Activated naive CD8-positive, alpha-beta T cell treated with anti-CD3 and anti-CD28 coated beads for 36 hours (primary cell): ENCODE measurements around the gene FOS. TPM values are rescaled to one million over a fixed set of nuclear protein-coding genes. Genes with fewer than 3 reads are reported as not detected.

Source experiments
- DNase-seq: peaks from one replicate; pipeline ENCODE4 v3.0.0; 2021
- H3K27ac Mint-ChIP-seq: one replicate; pipeline ENCODE4 v1.8.0; 2022; ENCODE audit warnings: mild to moderate bottlenecking, moderate library complexity, mixed read lengths
- H3K27me3 Mint-ChIP-seq: one replicate; pipeline ENCODE4 v1.8.0; 2022; ENCODE audit warnings: mild to moderate bottlenecking, mixed read lengths
- H3K36me3 Mint-ChIP-seq: one replicate; pipeline ENCODE4 v1.8.0; 2021; ENCODE audit warnings: mild to moderate bottlenecking, mixed read lengths
- H3K4me1 Mint-ChIP-seq: one replicate; pipeline ENCODE4 v1.8.0; 2021; ENCODE audit warnings: mixed read lengths
- H3K4me3 Mint-ChIP-seq: one replicate; pipeline ENCODE4 v1.8.0; 2022; ENCODE audit warnings: mild to moderate bottlenecking, moderate library complexity, mixed read lengths
- H3K9me3 Mint-ChIP-seq: one replicate; pipeline ENCODE4 v1.8.0; 2022; ENCODE audit warnings: mixed read lengths
- total RNA-seq, 2 experiments: library from RNA; stranded (reverse); gene quantifications; one replicate each; pipeline ENCODE4 v1.2.3, GENCODE V29; 2021

FOS gene
- total RNA-seq, 2 experiments from 2014 or later: 19.5 to 20.0 TPM

DNA sequence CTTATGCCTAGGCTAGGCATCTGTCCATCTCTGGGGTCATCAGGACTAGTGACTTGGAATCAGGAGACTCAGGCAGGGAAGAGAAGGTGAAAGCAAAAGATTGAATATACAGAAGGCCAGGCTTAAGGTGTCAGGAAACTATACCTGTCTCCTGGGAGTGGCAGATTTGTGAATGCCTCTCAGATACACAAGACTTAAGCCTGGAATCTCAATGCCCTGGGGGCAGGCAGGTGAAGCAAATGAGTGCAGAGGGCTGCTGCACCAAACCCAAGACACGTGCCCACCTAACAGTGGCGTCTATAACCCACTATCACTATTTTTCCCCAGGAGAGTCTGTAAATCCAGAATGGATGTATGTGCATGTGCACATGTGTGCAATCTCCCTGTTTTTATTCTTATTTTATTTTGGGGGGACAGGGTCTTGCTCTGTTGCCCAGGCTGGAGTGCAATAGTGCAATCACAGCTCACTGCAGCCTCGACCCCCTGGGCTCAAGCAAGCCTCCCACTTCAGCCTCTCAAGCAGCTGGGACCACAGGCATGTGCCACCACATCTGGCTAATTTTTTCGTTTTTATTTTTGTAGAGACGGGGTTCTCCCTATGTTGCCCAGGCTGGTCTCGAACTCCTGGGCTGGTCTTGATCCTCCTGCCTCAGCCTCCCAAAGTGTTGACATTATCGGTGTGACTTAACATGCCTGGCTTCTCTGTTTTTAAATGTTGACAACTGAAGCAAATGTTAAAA is 31.9 kb upstream of the FOS start:
- H3K4me3 Mint-ChIP-seq: no peak overlapping the region
- DNase-seq: no peak
- no peaks in the 10 kb centered on the region for H3K27me3 Mint-ChIP-seq
- H3K27ac Mint-ChIP-seq: peak overlapping the region; percentile 74
- no peaks in the 10 kb centered on the region for H3K9me3 Mint-ChIP-seq
- H3K36me3 Mint-ChIP-seq: no peaks in the 10 kb centered on the region
- H3K4me1 Mint-ChIP-seq: peaks cover 46% of the 10 kb centered on the region

DNA sequence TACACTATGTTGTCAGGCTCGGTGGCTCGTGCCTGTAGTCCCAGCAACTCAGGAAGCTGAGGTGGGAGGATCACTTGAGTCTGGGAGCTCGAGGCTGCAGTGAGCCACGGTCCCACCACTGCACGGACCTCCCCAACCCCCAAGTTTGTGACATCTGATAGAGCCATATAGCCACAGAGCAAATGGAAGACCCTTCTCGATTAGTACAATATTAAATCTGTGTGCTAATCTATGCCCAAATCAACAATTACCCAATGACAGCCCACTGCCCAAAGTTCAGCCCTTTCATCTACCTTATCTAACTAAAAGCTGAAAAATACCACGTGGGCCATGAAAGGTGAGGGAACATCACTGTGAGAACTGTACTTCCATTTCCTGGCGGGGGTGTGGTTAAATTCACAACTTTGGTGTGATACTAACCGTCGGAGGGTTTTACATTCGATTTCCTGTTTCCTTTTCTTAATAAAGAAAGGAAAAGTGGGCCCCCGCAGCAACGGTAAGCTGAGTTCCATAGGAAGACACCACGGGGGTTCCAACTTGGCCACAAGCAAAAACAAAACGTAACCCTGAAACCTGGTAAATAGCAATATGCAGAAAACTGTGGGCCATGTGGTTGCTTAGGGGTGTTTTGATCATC is 31.2 kb upstream of the FOS start:
- Mint-ChIP-seq H3K4me1 (peaks cover 50% of the 10 kb centered on the region), H3K4me3 (peak overlapping the region; percentile 56), H3K9me3 (no peaks in the 10 kb centered on the region), H3K27me3 (no peaks in the 10 kb centered on the region), H3K36me3 (no peaks in the 10 kb centered on the region), H3K27ac (peak overlapping the region; percentile 74)
- DNase-seq: peak; percentile 79

DNA sequence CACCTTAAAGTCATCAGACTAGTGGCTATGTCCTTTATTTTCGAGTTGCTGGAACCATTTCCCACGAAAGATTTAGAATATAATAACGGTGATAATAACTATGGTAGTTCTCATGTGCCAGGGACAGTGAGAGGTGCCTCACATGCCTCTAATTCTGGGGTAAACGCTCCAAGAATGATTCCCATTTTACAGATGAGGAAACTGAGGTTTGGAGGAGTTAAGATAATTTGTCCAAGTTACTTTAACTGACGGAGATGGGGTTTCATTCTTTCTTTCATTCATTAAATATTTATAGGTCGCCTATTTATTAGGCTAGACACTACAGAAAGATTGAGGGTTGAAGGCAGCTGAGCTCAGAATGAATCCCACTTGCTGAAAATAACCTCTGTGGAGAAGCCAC is 30.7 kb upstream of the FOS start:
- H3K4me1 Mint-ChIP-seq: peaks cover 50% of the 10 kb centered on the region
- peak overlapping the region; percentile 56 for H3K4me3 Mint-ChIP-seq
- H3K27me3 Mint-ChIP-seq: no peaks in the 10 kb centered on the region
- H3K36me3 Mint-ChIP-seq: no peaks in the 10 kb centered on the region
- no peaks in the 10 kb centered on the region for H3K9me3 Mint-ChIP-seq
- no peak for DNase-seq
- H3K27ac Mint-ChIP-seq: peak overlapping the region; percentile 74

DNA sequence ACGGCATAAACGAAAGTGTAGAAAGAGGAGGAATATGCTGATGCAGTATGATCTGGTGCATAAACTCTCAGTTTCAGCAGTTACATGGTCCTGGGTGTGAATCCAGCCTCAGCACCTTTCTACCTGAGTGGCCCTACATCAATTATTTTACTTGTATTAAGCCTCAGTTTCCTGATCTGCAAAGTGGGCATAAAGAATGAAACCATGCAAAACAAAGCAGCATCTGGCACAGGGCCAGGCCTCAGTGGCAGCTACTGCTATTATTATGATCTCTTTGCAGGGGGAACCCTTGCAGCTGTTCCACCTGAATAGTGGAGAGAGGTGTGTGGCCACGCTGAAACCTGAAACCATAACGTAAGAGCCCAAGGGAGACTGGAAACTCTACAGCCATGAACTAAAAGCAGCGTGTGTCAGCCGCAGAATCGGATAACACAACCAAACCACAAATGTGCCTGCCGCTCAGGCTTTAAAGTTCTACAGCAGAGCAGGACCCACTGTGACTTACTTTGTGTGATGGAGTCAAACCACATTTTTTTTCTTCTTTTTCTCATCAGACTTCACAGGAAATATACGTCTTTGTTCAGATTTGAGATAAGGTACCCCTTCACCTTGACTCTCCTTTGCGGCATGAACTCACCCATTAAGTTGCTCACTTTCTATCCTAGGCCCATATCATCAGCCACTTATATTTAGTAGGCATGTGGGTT is 29.2 kb upstream of the FOS start:
- Mint-ChIP-seq H3K27me3 (peaks cover 4% of the 10 kb centered on the region), H3K4me3 (peak overlapping the region; percentile 47), H3K9me3 (no peaks in the 10 kb centered on the region), H3K36me3 (no peaks in the 10 kb centered on the region), H3K4me1 (peaks cover 50% of the 10 kb centered on the region), H3K27ac (peak overlapping the region; percentile 83)
- DNase-seq: peak; percentile 85

DNA sequence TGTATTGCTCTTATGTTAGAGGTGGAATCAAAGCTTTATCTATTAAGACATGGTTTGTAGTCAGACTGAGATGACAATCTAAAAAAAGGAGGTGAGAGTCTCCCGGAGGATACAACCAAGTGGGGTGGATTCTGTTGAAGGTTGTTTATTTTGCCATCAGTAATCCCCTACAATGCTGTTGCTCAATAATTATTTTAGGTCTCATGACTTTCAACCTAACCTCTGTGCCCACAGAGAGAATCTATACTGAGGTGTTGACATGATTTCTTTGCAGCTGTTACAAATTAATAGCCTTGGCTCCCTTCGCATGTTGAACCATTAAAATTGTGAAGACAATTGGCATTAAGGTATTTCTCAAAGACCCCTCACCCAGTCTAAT is 28.7 kb upstream of the FOS start:
- Mint-ChIP-seq H3K36me3 (no peaks in the 10 kb centered on the region), H3K4me1 (peaks cover 50% of the 10 kb centered on the region), H3K27me3 (peaks cover 7% of the 10 kb centered on the region), H3K4me3 (no peak overlapping the region), H3K27ac (peak overlapping the region; percentile 83), H3K9me3 (no peaks in the 10 kb centered on the region)
- no peak for DNase-seq

DNA sequence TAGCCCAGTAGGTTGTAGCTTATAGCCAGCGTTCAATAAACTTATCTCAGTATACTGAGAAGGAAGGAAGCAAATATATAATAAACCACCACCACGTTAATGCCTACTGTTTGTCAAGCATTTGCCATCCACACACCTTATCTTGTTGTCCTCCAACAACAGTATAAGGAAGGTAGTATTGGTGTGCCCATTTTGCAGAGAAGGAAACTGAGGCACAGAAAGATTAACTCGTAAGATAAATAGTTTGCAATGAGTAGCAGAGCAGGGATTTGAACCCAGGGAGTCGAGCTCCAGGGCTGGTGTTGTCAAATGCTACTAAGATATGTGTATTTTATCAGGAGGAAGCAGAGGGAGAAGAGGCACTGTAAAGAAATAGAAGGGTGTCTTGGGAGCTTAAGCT is 27.8 kb upstream of the FOS start:
- no peak for DNase-seq
- H3K9me3 Mint-ChIP-seq: no peaks in the 10 kb centered on the region
- no peaks in the 10 kb centered on the region for H3K36me3 Mint-ChIP-seq
- no peak overlapping the region for H3K27ac Mint-ChIP-seq
- peaks cover 50% of the 10 kb centered on the region for H3K4me1 Mint-ChIP-seq
- no peak overlapping the region for H3K4me3 Mint-ChIP-seq
- H3K27me3 Mint-ChIP-seq: peaks cover 8% of the 10 kb centered on the region

DNA sequence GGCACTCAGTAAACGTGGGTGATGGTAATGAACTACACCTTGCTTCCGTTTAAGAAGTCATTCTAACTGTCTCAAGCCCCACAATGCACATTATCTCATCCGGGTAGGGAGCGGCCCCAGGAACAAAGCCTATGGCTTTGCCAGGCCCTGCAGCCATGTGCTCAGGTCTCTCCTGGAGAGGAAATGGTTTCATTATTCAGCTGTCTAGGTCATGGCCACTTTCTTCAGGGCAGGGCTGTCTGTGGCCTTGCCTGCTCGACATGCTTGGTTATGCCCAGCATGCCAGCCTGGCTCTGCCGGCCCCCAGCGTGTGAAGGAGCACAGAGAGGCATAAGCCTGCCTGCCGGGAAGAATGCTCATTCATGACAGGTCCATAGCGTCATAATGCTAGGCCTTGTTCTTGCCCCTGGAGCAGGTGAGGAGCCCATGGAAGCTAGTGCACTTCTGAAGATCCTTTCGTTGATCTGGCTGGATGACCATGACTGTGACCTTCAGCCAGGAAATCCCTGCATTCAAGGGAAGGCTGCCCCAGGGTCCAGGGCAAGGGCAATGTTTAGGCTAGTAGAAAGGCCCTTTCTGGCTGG is 26.3 kb upstream of the FOS start:
- Mint-ChIP-seq H3K27me3 (peaks cover 8% of the 10 kb centered on the region), H3K9me3 (no peaks in the 10 kb centered on the region), H3K4me3 (no peak overlapping the region), H3K4me1 (peaks cover 42% of the 10 kb centered on the region), H3K36me3 (no peaks in the 10 kb centered on the region), H3K27ac (no peak overlapping the region)
- DNase-seq: no peak

DNA sequence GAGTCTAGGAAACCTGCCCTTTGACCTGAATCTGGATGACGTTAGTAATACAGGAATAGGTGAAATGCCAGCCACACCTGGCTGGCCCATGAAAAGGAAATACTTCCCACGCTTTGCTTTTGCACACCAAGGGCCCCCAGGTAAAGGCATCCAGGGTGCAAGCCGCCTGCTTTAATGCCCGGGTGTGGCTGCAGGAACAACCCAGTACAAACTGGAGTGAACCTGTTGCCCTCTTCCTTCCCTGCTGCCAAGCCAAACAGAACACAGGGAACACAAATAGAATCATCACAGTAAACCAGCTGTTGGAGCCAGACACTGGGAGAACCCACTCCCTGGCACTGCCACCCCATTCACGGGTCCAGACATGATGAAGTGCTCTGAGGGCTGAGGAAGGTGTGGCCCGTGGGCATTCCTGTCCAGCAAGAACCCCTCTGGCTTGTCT is 24.2 kb upstream of the FOS start:
- no peak for DNase-seq
- Mint-ChIP-seq H3K27ac (no peak overlapping the region), H3K27me3 (peaks cover 8% of the 10 kb centered on the region), H3K4me3 (no peak overlapping the region), H3K9me3 (no peaks in the 10 kb centered on the region), H3K36me3 (no peaks in the 10 kb centered on the region), H3K4me1 (peaks cover 37% of the 10 kb centered on the region)

DNA sequence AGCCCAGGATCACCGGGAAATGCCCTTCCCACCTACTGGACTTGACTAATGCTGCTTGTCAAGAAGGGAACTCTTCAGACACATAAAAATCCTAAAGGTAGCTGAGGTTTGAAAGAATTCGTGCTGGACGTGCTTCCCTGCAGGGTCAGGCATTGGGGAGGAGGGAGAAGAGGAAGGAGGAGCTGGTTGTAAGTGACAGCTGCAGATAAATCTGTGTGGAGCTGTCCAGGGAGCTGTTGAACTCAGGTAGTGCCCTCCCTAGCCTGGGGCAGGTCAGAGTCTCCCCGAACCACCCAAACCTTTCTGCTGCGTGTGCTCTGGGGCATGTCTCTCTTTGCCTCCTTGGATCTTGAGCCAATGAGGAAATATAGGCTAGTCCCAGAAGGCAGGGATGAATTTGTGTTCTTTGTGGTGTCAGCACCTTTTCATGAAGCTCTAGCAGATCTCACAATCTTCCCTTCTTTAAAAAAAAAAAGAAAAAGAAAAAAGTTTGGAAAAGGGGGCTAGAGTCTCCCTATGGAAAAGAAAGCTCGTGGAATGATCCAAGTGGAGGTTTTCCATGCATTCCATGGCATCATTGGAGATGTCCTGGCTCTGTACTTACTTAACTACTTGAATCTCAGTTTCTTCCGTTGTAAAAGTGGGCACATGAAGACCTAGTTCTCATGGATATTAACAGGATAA is 23.6 kb upstream of the FOS start:
- Mint-ChIP-seq H3K27me3 (peaks cover 8% of the 10 kb centered on the region), H3K4me1 (peaks cover 36% of the 10 kb centered on the region), H3K36me3 (no peaks in the 10 kb centered on the region), H3K27ac (no peak overlapping the region), H3K9me3 (no peaks in the 10 kb centered on the region), H3K4me3 (no peak overlapping the region)
- no peak for DNase-seq

DNA sequence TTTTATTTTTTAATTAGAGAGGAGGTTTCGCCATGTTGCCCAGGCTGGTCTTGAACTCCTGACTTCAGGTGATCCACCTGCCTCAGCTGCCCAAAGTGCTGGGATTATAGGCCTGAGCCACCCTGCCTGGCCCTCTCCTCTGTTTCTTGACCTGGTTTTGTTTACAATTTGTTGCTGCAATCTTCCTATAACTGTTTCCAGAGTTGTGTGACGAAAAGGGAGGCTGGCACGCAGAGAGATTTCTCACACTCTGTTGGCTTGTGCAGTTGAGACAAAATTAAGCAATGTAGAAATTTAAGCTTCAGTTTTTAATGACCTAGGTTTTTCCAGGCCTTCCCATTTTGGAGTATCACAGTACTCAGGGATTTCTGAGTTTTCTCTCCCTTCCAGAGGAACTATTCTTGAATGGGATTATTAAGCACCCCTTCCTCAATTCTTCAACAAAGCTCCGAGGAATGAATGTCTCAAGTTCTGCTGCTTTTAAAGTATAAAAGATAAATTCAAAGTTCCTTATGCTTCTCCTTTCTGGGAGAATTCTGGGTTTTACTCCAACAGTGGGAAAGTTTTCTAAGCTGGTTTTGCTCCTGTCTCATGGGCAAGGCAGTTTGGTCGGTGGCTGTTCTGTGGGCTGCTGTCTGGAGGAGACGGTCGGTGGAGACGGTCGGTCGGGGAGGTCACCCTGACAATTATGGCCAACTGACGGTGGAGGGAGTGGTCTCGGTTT is 20.4 kb upstream of the FOS start:
- H3K9me3 Mint-ChIP-seq: no peaks in the 10 kb centered on the region
- no peak for DNase-seq
- H3K27me3 Mint-ChIP-seq: peaks cover 8% of the 10 kb centered on the region
- peak overlapping the region; percentile 71 for H3K27ac Mint-ChIP-seq
- H3K4me3 Mint-ChIP-seq: peak overlapping the region; percentile 64
- peaks cover 23% of the 10 kb centered on the region for H3K4me1 Mint-ChIP-seq
- H3K36me3 Mint-ChIP-seq: no peaks in the 10 kb centered on the region

DNA sequence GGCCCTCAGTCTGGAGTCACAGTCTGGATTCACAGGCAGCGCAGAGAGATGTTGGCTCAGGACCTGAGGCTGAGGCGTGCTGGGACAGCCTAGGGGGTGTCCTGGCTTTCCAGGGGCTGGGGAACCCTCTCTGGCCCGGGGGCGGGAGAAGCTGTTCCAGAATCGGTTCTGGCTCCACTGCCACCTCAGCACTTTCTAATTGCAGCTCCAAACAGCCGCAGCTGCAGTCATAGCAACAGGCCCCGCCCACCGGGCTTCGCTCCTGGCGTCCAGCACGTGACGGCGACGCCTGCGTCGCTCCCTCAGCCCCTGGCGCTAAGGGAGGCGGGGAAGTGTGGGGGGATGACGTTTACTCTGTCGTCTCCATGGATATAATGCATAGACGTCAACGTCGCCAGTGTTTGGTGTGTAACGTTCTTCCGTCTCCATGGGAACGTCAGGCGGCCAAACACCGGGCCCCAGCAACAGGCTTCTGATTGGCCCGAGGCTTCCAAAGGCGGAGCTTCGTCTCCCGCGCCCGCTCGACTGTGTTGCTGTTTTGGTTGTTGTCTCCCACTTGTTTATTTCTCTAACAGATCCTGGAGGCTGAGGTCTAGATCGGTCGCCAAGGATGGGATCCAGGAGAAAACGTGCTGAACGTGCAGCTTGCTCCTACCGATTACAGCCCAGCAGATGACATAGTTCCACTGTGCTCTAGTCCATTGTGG is 19.7 kb upstream of the FOS start:
- peak; percentile 99 for DNase-seq
- H3K36me3 Mint-ChIP-seq: no peaks in the 10 kb centered on the region
- H3K27ac Mint-ChIP-seq: peak overlapping the region; percentile 94
- peaks cover 7% of the 10 kb centered on the region for H3K27me3 Mint-ChIP-seq
- H3K9me3 Mint-ChIP-seq: no peaks in the 10 kb centered on the region
- H3K4me1 Mint-ChIP-seq: peaks cover 23% of the 10 kb centered on the region
- H3K4me3 Mint-ChIP-seq: peak overlapping the region; percentile 84

DNA sequence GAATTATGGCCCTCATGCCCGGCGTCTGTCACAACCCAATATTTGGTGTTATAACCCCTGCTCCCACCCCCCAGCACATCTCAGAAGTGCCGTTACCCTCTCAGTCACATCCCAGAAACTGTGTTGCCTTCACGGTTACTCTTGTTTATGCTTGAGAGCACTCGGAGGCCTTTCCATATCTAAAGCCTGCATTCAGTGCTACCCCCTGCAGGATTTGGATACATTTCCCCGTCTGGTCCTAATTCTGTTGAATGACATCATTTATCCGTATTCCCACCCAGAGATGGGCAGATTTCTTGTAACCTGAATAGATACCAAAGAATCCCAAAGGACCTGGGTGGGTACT is 19.1 kb upstream of the FOS start:
- no peak for DNase-seq
- H3K4me3 Mint-ChIP-seq: peak overlapping the region; percentile 84
- peak overlapping the region; percentile 94 for H3K27ac Mint-ChIP-seq
- no peaks in the 10 kb centered on the region for H3K36me3 Mint-ChIP-seq
- H3K4me1 Mint-ChIP-seq: peaks cover 23% of the 10 kb centered on the region
- H3K9me3 Mint-ChIP-seq: no peaks in the 10 kb centered on the region
- peaks cover 4% of the 10 kb centered on the region for H3K27me3 Mint-ChIP-seq

DNA sequence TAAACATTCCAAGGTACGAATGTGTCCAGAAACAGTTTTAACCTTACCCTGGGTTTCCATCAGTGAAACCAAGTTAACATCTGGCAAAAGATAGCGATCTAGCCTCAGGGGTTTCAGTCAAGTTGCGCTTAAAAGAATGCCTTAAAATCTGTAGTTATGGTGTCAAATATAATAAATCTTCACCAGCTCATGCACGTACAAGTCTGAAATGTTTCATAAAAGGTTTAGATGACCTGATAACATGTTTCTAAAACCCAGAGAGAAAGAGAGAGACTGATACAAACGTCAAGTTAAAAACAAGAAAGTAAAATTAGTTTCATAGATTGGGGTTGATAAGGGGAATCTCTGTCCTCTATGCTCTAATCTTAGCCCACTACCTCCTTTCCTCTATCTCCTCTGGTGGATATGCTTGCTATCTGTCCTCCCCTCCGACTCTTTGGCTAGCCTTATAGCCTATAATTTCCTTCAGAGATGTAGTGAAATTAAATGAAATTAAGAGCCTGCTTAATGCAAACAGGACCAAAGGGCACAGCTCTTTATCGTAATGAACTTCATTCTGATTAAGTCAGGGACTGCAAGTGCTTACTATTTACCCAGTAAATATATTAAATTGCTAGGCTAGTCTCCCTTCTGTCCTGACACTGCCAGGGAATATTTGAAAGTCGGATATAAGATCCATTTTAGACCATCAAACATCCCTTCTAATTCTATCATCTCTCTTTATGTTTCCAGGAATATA is 18.4 kb upstream of the FOS start:
- Mint-ChIP-seq H3K4me1 (peaks cover 23% of the 10 kb centered on the region), H3K27me3 (no peaks in the 10 kb centered on the region), H3K36me3 (no peaks in the 10 kb centered on the region), H3K27ac (no peak overlapping the region), H3K9me3 (no peaks in the 10 kb centered on the region), H3K4me3 (no peak overlapping the region)
- no peak for DNase-seq
